NCI-H2227 (cell line): ENCODE results near the gene RHOXF2.
A peak's percentile ranks its signal among the peaks of the same experiment; 100 is the strongest.
"Not testable (repeated sequence)": the region's sequence is repeated elsewhere in the genome, so short reads cannot be mapped to it uniquely, and the experiment has no call there.

Experiments
- DNase-seq: peaks from one replicate; lab custom pipeline; 2025; ENCODE audit not compliant: unreplicated experiment; lab: John Stamatoyannopoulos, UW

RHOXF2 gene

GRCh38 chrX:120158313-120158712 lies at the start of gene RHOXF2:
TSS of gene RHOXF2 (plus strand) at chrX:120158613. CDS start at chrX:120158751, 138 bp downstream.
- not testable (repeated sequence) for DNase-seq

- no peak for DNase-seq
Measured at GRCh38 chrX:120109378-120109777, 49.0 kb upstream of the RHOXF2 start.

- DNase-seq, result no peak
Measured at GRCh38 chrX:120111611-120112010, 46.8 kb upstream of the RHOXF2 start.

GRCh38 chrX:120115438-120115963 lies 42.9 kb upstream of the RHOXF2 start, which contains the start of gene RHOXF1:
TSS of gene RHOXF1 (minus strand) at chrX:120115913. CDS start at chrX:120115862, 51 bp downstream.
- DNase-seq, result no peak

- DNase-seq, result no peak
Measured at GRCh38 chrX:120120223-120120622, 38.2 kb upstream of the RHOXF2 start.

GRCh38 chrX:120125444-120125843 lies 33.0 kb upstream of the RHOXF2 start:
- no peak for DNase-seq

GRCh38 chrX:120128306-120128846 lies 30.0 kb upstream of the RHOXF2 start:
- not testable (repeated sequence) for DNase-seq

- DNase-seq, result no peak
Measured at GRCh38 chrX:120136128-120136527, 22.3 kb upstream of the RHOXF2 start.

- no peak for DNase-seq
Measured at GRCh38 chrX:120136840-120137239, 21.6 kb upstream of the RHOXF2 start.

- DNase-seq, result no peak
Measured at GRCh38 chrX:120137439-120137838, 21.0 kb upstream of the RHOXF2 start.

GRCh38 chrX:120140293-120140981 lies 18.0 kb upstream of the RHOXF2 start:
- no peak for DNase-seq

- DNase-seq, result peak; percentile 45
Measured at GRCh38 chrX:120144178-120144844, 14.1 kb upstream of the RHOXF2 start.

GRCh38 chrX:120145295-120145925 lies 13.0 kb upstream of the RHOXF2 start:
- no peak for DNase-seq

GRCh38 chrX:120146323-120146722 lies 12.1 kb upstream of the RHOXF2 start:
- not testable (repeated sequence) for DNase-seq

- no peak for DNase-seq
Measured at GRCh38 chrX:120147537-120147936, 10.9 kb upstream of the RHOXF2 start.

- not testable (repeated sequence) for DNase-seq
Measured at GRCh38 chrX:120150109-120150744, 8.2 kb upstream of the RHOXF2 start.

- DNase-seq, result not testable (repeated sequence)
Measured at GRCh38 chrX:120159086-120159485, 673 bp downstream of the RHOXF2 start.

GRCh38 chrX:120193254-120193653 lies 34.8 kb downstream of the RHOXF2 start:
- DNase-seq, result not testable (repeated sequence)

GRCh38 chrX:120193720-120194119 lies 35.3 kb downstream of the RHOXF2 start:
- not testable (repeated sequence) for DNase-seq

GRCh38 chrX:120195786-120196185 lies 37.4 kb downstream of the RHOXF2 start:
- not testable (repeated sequence) for DNase-seq
